HL-60/S4 (cell line): ENCODE measurements around the gene EGFLAM.
"Not testable (repeated sequence)": the region's sequence is repeated elsewhere in the genome, so short reads cannot be mapped to it uniquely, and the experiment has no call there.

Experiments
- in situ Hi-C: fragments of 300-500 bp; cut with MboI; formaldehyde crosslinking; loops from 2 replicates; pipeline ENCODE4 v1.14.3; 2022; ENCODE audit warnings: low sequenced_read_pairs

EGFLAM gene

GRCh38 chr5:38323645-38324295 lies 65.4 kb downstream of the EGFLAM start:
- in situ Hi-C loops = no loop called here

- in situ Hi-C loops = no loop called here
Observed at GRCh38 chr5:38329132-38329715, 70.9 kb downstream of the EGFLAM start.

GRCh38 chr5:38330207-38330606 lies 71.8 kb downstream of the EGFLAM start:
- in situ Hi-C loops = no loop called here

GRCh38 chr5:38331831-38332230 lies 73.5 kb downstream of the EGFLAM start:
- in situ Hi-C loops = no loop called here

GRCh38 chr5:38333181-38333580 lies 74.8 kb downstream of the EGFLAM start:
- in situ Hi-C loops = not testable (repeated sequence)

GRCh38 chr5:38338455-38338854 lies 80.1 kb downstream of the EGFLAM start:
- in situ Hi-C loops = no loop called here

- in situ Hi-C loops = no loop called here
Observed at GRCh38 chr5:38339446-38339845, 81.1 kb downstream of the EGFLAM start.

- in situ Hi-C loops = no loop called here
Observed at GRCh38 chr5:38341056-38341455, 82.7 kb downstream of the EGFLAM start.

GRCh38 chr5:38341641-38342040 lies 83.3 kb downstream of the EGFLAM start:
- in situ Hi-C loops = no loop called here

- in situ Hi-C loops = no loop called here
Observed at GRCh38 chr5:38342261-38342660, 83.9 kb downstream of the EGFLAM start.

GRCh38 chr5:38344891-38345290 lies 86.5 kb downstream of the EGFLAM start:
- in situ Hi-C loops = no loop called here

GRCh38 chr5:38346593-38346992 lies 88.2 kb downstream of the EGFLAM start:
- in situ Hi-C loops = no loop called here

- in situ Hi-C loops = no loop called here
Observed at GRCh38 chr5:38347040-38347763, 88.8 kb downstream of the EGFLAM start.

- in situ Hi-C loops = no loop called here
Observed at GRCh38 chr5:38347896-38348295, 89.5 kb downstream of the EGFLAM start.

- in situ Hi-C loops = no loop called here
Observed at GRCh38 chr5:38360323-38361061, 102.1 kb downstream of the EGFLAM start.

GRCh38 chr5:38362713-38363112 lies 104.4 kb downstream of the EGFLAM start:
- in situ Hi-C loops = no loop called here

- in situ Hi-C loops = no loop called here
Observed at GRCh38 chr5:38364825-38365224, 106.5 kb downstream of the EGFLAM start.

GRCh38 chr5:38367410-38367809 lies 109.1 kb downstream of the EGFLAM start:
- in situ Hi-C loops = no loop called here

GRCh38 chr5:38367966-38368365 lies 109.6 kb downstream of the EGFLAM start:
- in situ Hi-C loops = no loop called here

- in situ Hi-C loops = no loop called here
Observed at GRCh38 chr5:38369692-38370091, 111.3 kb downstream of the EGFLAM start.

GRCh38 chr5:38370358-38371100 lies 112.2 kb downstream of the EGFLAM start:
- in situ Hi-C loops = no loop called here
